GM18508 (cell line): ENCODE measurements around the gene COQ8A.
"Not testable (repeated sequence)": the region's sequence is repeated elsewhere in the genome, so short reads cannot be mapped to it uniquely, and the experiment has no call there.

Experiments
- ATAC-seq: cut with Tn5 transposase; IDR thresholded peaks from one replicate; pipeline ENCODE4 v1.9.1; 2021; ENCODE audit warnings: moderate number of reproducible peaks; ENCODE audit not compliant: insufficient read depth, unreplicated experiment

COQ8A gene

GRCh38 chr1:226920446-226920894, 19.6 kb upstream of the COQ8A start:
- no peak for ATAC-seq

- no peak for ATAC-seq
Measured at GRCh38 chr1:226921504-226921903, 18.6 kb upstream of the COQ8A start.

GRCh38 chr1:226929260-226930111, 10.6 kb upstream of the COQ8A start:
- ATAC-seq, result not testable (repeated sequence)

GRCh38 chr1:226934483-226935237, 5.4 kb upstream of the COQ8A start:
- ATAC-seq, result no peak

GRCh38 chr1:226937940-226938725, 2.0 kb upstream of the COQ8A start:
- no peak for ATAC-seq

- no peak for ATAC-seq
Measured at GRCh38 chr1:226938903-226939437, 1.1 kb upstream of the COQ8A start.

- ATAC-seq, result peak; percentile 8
Measured at GRCh38 chr1:226939438-226940028, 561 bp upstream of the COQ8A start.

GRCh38 chr1:226940806-226941067, 643 bp downstream of the COQ8A start:
- ATAC-seq, result no peak

GRCh38 chr1:226942392-226942791, 2.3 kb downstream of the COQ8A start:
- no peak for ATAC-seq

GRCh38 chr1:226943156-226943555, 3.1 kb downstream of the COQ8A start:
- ATAC-seq, result no peak

- ATAC-seq, result no peak
Measured at GRCh38 chr1:226943927-226944326, 3.8 kb downstream of the COQ8A start.

- no peak for ATAC-seq
Measured at GRCh38 chr1:226945106-226945857, 5.2 kb downstream of the COQ8A start.

GRCh38 chr1:226945858-226946245, 5.8 kb downstream of the COQ8A start:
- ATAC-seq, result no peak

GRCh38 chr1:226946285-226946684, 6.2 kb downstream of the COQ8A start:
- ATAC-seq, result no peak

- ATAC-seq, result no peak
Measured at GRCh38 chr1:226946841-226947240, 6.7 kb downstream of the COQ8A start.

- ATAC-seq, result no peak
Measured at GRCh38 chr1:226948051-226948450, 8.0 kb downstream of the COQ8A start.

- ATAC-seq, result no peak
Measured at GRCh38 chr1:226948480-226948879, 8.4 kb downstream of the COQ8A start.

GRCh38 chr1:226948996-226949395, 8.9 kb downstream of the COQ8A start:
- no peak for ATAC-seq

- no peak for ATAC-seq
Measured at GRCh38 chr1:226949401-226949800, 9.3 kb downstream of the COQ8A start.

- ATAC-seq, result no peak
Measured at GRCh38 chr1:226950316-226950715, 10.2 kb downstream of the COQ8A start.
